HG02571 (cell line): ENCODE results near the gene SNAPC2.
"Not testable (repeated sequence)": the region's sequence is repeated elsewhere in the genome, so short reads cannot be mapped to it uniquely, and the experiment has no call there.

Experiments used
- ATAC-seq: cut with Tn5 transposase; IDR thresholded peaks from one replicate; pipeline ENCODE4 v1.9.1; 2021; ENCODE audit warnings: mild to moderate bottlenecking, moderate library complexity; ENCODE audit not compliant: unreplicated experiment

Gene SNAPC2

DNA sequence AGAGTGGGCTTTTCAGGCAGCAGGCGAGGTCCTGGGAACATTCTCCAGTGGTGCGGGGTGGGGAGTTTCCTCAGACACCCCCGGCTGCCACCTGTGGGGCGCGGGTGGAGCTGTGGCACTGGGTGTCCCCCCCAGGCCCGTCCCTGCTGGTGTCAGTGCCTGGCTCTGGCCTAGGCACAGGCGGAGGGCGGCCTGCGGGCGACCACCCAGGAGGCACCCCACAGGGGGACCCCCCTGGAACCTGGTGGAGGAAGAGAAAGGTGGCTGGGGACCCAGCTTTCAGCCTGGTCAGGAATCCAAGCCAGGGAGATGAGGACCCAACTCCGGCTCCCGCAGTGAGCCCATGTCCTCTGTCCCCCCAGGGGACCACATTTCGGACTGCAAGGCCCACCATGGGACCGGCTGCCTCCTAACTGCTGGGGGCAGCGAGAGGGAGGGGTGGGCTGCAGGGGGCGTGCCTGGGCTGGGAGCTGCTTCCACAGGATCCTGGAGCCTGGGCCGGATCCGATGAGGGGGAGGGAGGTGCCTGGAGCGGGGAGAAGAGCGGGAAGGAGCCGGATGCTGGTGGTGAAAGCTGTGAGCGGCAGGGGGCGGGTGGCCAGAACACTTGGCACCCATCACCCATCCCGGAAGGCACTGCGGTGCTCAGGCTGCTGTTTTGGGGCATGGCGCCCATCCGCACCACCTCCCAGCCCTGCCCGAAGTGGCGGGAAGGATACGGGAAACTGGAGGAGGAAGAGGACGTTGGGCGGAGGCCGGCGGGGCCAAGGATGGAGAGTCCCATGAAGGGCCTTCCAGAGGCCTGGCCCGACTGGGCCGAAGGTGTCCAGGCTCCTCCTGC, 11.3 kb downstream of the SNAPC2 start:
- ATAC-seq: no peak

DNA sequence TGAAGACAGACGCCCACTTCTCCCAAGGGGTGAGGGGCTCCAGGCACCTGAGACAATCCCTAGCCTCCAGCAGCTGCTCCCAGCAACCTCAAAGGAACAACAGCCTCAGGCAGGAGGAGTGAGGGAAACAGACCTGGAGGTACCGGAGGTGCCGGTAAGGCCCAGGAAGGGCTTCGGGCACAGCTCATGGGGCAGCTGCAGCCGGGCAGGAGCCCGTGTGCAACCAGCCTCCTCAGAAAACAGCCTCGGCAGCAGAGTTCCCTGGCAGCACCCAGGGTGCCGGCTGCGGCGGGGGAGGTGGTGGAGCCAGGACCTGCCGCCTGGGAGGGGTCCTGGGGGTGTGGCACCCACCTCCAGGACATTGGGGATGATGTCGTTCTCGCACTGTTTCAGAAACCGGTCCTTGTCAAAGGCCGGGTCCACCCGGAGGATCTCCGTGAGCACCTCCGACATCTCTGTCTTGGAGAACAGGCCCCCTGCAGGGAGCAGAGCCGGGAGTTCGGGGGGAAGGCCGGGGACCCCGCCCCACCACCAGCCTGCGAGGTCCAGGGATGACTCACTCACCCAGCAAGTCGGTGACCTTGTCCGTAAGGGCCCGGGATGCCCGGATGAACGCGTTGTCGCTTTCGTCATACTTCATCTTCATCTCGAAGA, 12.3 kb downstream of the SNAPC2 start:
- no peak for ATAC-seq

DNA sequence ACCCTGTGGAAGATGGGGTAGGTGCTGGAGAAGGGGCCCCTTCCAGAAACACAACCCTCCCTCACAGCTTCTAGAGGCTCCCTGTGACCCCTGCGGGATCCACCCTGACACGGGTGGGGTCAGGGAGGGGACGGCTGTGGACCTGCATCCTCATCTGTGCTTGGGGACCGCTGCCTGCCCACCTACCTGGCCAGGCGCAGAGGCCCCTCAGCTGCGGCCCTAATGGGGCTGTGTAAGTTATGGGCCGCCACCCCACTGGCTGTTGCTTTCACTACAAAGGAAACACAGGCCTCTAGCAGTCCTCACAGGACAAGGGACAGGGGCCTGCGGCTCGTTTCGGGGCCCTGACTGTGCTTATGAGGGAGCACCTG, 12.8 kb downstream of the SNAPC2 start:
- ATAC-seq: no peak

DNA sequence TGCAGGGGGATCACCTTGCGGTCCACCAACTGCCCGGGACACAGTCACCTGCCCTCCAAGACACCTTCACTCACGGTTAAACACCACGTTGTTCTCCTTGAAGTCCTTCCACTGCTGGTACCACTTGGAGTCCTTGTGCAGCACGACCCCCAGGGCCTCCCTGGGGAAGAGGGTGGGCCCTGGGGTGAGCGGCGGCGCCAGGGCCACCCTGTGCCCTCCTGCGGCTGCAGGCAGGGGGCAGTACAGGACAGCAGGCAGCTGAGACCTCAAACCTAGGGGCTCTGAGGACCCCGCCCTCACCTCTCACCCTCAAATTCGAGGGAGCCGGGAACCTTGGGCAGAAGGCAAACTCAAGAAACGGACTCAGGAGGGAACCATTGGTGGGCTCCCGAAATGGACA, 13.3 kb downstream of the SNAPC2 start:
- ATAC-seq: no peak

DNA sequence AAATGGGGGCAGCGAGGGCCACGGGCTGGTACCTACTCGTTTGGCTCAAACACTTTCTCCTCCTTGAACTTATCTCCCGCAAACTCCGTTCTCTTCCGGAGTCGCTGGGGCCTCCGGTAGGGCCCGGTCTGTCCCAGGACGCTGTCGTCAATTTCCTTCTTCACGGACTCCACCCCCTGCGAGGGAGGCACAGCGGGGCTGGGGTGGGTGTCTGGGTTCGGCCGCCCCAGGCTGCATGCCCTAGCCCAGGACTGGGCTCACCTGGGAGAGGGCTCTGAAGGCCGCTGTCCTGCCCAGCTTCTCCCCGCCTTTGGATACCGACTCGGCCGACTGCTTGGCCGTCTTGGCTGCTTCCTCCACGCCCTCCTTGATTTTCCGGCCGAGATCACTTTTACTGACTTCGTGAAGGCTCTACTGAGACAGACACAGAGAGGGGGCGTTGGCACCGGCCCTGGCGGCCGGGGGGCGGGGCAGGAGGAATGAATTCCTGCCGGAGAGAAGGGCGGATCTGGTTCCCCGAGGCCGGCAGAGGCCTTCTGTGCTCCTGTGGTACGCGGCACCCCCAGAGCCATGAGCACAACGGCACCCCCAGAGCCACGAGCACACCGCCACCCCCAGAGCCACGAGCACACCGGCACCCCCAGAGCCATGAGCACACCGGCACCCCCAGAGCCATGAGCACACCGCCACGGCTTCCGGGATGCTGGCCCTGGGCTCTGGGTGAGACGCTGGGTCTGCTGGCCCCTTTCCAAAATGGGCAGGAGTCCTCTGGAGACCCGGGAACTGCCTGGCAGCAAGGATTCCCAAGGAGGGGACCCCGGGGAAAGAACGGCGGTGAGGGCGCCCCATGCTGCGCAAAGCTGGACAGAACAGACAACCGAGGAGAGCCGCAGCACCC, 13.9 kb downstream of the SNAPC2 start:
- ATAC-seq: no peak

DNA sequence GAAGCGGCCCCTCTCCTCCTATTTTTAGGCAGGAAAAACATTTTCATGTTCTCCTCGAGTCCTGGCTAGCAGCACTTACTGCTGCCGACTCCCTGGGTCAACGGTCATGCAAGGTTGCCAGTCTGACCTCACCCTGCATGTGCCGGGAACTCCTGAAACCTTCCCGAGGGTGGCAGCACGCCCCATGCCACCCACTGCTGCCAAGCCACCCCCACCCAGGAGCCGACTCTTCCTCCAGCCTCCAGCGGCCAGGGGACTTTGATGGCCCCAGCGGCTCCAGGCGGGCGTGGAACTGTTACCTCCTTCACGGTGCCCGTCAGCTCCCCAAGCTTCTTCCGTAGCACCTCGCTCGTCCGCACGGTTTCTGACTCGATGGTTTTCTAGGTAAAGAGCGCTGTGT, 14.6 kb downstream of the SNAPC2 start:
- no peak for ATAC-seq

DNA sequence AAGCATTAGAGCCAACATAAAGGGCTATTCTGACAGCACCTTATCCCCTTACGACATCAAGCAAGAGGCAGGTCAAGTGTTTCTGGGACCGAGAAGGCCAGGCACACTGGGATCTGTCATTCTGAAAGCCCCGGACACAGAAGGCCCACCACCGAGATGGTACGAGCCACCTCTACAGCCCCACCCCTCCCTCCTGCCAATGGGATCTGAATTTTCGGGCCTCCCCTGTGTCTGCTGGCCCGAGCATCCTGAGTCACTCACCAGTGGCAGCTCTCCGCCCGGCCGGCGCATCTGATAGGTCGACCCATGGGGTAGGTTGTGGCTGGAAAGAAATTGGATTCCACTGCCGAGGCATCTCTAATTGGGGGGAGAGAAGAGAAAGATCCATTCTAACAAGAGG, 20.7 kb downstream of the SNAPC2 start:
- ATAC-seq: no peak

DNA sequence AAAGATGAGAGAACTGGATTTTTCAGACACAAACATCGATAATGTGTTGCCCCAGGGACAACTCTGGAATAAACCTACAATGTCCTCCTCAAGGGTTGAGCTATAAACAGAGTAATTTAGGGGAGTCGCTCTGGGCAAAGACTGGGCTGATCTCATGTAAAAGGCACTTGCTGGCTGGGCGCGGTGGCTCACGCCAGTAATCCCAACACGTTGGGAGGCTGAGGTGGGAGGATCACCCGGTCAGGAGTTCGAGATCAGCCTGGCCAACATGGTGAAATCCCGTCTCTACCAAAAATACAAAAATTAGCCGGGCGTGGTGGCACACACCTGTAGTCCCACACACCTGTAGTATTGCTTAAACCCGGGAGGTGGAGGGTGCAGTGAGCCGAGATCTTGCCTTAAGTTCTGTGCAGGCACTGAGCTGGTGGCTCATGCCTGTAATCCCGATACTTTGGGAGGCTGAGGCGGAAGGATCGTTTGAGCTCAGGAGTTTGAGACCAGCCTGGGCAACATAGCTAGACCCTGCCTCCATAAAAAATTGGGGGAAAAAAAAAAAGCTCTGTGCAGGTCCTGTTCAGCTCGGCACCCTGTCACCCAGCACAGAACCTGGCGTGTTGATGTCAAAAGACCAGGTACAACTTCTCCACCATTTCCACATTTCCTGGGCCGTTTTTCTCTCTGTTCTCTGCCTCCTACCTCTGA, 21.9 kb downstream of the SNAPC2 start:
- ATAC-seq: no peak

DNA sequence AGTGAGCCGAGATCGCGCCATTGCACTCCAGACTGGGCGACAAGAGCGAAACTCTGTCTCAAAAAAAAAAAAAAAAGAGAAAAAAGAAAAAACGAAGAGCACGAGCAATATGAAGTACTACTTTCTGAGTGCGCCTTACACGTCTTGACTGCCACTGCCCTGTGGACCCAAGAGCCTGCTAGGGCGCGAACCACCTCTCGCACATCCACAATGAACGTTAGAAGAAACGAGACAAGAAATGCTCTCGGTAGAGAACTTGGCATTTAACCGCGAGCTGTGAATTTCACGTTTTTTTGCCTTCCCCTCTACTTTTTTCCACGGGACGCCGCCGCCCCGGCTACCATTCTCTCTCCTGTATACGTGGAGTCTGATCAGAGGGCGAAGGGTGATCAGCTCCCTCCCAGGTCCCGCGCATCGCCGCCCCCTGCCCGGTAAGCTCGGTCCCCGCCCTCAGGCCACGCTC, 22.9 kb downstream of the SNAPC2 start:
- ATAC-seq: peak; percentile 21

DNA sequence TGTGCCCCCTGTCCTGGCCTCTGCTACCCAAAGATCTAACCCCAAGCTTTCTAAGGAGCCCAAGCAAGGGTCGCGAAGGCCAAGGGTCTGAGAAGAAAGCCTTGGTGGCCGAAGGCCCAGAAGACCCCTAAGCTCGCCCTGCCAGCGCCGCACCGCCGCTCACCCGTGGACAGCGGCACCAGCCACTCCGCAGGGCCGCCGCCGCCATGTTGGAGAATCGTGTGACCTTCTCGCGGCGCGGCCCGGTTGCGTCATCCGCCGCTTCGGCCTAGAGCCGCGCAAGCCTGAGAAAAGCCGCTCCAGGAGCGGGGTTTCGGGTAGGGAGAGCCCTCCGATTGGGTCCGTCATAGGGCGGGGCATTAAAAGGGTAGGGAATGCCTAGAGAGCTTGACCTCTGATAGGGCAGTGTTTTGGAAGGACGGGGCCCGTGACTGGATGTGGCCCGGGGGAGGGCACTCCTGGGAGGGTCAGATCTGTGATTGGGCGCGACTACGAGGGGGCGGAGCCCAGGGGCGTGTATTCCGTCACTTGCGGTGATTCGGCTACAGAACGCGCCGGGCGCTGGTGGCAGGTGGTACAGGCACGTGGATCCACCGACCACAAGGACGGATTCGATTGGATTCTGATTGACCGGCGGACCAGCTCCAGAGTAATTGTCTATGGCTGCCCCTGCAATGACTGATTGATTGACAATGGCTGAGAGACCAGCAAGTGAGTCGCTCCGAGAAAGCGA, 23.5 kb downstream of the SNAPC2 start, which contains the start of gene TIMM44:
TIMM44 (minus strand) TSS at position 223 of the 733 bp plus-strand sequence; CDS start at position 208, 15 bp downstream.
- peak; percentile 96 for ATAC-seq

DNA sequence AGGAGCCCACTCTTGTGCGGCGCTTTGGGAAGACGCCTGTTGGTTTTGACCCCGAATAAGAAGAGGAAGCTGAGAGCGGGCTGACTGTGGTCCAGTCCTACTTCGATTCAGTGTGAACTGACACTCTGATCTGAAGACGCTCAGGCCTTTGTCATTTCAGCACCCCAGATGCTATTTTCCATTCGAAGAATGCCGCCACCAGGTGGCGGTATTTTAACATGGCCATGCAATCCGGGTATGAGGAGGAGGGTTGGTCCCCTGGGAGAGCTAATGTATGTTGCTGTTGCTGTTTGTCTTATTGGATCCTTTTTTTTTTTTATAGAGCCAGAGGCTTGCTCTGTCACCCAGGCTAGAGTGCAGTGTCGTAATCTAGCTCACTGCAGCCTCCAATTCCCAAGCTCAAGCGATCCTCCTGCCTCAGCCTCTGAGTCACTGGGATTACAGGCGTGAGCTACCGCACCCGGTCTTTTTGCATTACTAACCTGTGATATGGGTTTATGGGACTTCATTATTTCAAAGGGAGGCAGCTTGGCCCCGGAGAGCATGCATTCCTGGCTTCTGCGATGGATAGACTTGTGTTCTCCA, 24.1 kb downstream of the SNAPC2 start:
- ATAC-seq: peak; percentile 22

DNA sequence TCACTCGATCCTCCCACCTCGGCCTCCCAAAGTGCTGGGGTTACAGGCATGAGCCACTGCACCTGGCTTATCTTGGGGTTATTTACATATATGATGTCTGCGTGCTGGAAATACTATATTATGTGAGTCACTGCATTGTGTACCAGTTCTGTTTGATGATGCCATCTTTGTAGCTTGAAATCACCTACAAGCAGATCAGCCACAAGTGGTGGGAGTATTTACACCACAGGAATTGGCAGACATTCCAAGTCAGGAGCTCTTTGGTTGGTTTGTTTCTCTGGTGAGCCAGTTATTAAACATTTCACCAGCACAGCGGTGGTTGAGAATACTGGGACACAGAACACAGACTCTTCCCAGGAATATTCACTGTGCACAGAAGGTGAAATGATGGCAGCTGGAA, 27.8 kb downstream of the SNAPC2 start:
- ATAC-seq: no peak

DNA sequence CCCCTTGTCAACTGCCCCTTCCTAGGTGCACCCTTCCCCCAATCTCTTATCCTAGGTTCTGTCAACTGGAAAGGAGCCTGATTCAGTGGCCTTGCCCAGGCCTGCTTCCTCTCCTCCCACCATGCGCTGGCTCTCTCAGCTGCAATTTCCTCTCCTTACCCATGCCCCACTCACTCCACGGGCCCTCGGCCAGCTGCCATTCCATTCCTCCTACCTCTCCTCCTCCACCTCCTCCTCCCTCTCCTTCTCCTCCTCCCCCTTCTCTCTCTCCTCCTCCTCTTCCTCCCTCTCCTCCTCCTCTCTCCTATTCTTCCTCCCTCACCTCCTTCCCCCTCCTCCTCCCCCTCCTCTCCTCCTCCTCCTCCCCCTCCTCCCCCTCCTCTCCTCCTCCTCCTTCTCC, 32.9 kb downstream of the SNAPC2 start:
- ATAC-seq: no peak

DNA sequence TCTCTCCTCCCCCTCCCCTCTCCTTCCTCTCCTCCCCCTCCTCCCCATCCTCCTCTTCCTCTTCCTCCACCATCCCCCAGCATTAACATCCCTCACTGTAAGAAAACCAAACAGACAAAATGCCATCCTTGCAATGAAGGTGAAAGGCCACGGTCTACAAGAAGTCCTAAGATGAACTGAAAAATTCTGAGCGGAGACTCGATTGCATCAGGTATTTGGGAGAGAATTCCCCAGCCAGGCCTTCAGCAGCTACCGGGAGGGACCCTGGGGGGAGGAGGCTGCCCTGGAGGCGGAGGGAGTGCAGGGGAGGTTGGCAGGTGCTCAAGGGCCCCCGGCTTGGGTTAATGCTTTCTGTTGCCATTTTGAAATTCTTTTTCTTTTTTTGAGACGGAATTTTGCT, 33.4 kb downstream of the SNAPC2 start:
- ATAC-seq: no peak

DNA sequence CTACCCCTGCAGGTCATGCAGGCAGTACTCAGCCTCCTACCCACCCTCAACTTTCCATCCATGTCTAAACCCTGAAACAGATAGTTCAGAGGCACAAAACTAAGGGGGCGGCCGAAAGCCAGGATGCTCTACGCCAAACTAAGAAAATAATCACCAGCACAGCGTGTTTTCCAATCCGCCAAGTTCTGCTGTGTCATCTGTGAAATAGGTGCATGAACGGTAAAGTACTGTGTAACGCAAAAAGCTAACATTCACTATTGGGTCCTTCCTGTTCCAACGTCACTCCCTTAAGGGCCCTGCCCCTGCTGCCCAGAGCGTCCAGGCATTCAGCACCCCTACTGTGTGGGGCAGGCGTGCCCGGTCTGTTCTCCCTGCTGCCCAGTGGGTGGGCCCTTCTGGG, 35.6 kb downstream of the SNAPC2 start:
- ATAC-seq: no peak

DNA sequence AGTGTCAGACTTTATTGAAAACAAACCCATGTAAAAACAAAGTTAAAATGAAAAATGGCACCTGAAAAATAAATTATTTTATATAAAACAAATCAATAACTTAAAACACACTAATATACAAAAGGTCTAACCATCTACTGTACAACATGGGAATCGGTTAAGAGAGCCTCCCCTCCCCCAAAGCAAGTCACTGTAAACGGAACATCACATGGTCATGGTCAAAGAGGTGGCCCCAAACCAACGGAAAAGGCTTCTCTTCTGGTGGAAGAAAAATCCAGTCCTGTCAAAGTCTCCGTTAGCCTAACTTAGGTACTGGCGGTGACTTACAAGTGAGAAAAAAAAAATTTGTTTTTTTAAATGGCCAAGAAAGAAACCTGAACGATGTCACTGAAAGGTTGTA, 39.1 kb downstream of the SNAPC2 start:
- no peak for ATAC-seq

DNA sequence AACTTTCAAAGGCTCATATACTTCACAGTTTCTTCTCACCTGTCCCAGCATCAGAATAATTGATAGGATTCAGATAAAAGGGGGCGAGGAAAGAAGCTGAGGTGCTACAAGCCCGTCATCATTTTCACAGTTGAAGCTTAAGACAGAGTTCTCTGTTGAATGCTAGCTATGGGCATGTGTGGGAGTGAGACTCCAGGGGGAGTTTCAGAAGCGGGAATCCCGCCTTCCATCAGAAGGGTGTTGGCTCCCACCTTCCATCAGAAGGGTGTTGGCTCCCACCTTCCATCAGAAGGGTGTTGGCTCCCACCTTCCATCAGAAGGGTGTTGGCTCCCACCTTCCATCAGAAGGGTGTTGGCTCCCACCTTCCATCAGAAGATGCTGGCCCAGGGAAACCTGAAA, 40.9 kb downstream of the SNAPC2 start:
- ATAC-seq: not testable (repeated sequence)

DNA sequence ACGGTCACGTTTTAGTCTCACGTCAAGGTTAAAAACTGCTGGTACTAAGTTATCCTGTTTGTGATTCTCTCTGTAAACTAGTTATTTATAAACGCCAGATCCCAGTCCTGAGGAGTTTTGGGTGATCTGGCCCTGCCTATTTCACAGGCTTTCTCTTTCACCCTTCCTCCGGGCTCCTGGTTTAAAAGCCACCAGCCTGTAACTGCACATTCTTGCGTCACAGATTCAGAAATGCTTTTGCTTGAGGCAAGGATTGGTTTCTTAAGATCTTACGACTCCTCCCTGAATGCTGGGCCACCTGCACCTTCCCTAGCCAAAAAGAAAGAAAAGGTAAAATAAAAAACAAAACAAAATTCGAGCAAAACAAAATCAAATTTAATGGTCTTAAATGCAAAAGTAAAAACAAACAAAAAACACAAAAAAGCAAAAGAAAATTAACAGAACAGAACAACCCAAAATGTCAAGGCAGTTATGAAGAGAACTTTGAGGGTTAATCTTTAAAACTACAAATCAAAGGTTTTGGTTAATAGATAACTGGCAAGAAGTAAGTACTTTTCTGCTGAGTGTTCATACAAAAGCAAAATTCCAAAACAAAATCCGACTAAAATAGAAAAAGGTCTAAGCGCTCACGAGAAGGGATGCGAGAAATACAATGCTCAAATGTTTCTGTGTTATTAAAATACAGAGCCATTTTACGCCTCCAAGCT, 41.9 kb downstream of the SNAPC2 start:
- ATAC-seq: no peak

DNA sequence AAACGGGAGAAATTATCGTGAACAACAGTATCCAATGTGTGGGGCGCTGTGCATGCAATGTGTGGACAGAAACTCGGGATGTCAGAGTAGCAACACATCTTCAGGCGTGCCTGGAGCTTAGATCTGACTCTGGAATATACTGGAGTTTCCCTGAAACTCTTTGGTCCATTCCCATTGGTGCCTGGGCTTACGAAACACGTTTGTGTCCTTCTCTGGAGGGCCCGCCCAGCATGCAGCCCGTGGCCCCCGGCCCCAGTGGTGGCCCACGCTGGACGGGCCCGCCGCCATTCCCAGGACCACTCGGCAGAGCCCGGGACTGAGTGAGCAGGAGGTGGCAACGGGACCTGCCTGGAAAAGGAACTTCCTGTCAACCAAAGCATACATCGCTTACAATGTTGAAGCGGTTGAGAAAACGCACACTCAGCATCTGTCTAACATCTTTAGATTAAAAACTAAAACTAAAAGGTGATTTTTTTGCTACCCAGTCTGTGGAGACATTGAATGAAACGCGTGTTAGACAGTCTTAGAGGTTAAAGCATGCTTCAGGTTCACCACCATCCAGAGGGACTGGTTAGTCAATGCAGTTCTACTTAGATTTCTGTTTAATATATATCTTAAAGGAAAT, 42.6 kb downstream of the SNAPC2 start:
- ATAC-seq: no peak
